Keratinocyte (primary cell): ENCODE data around the gene PIGN. TPM values are rescaled to one million over a fixed set of nuclear protein-coding genes. Genes with fewer than 3 reads are reported as not detected.

Experiments used
- DNase-seq: peaks from one replicate; pipeline ENCODE4 v3.0.0-alpha.2; 2011; ENCODE audit warnings: low read depth, missing footprints, low spot score
- FAIRE-seq: peaks from 2 replicates; lab custom pipeline; 2011; peaks lifted over from hg19 to GRCh38; lab: Jason Lieb, UNC
- H2AFZ ChIP-seq: 2 replicates; pipeline ENCODE4 v1.6.0; 2012; ENCODE audit warnings: low read length, control low read depth, inconsistent platforms; ENCODE audit not compliant: control insufficient read depth
- H3K27ac ChIP-seq: 2 replicates; pipeline ENCODE4 v1.5.1; 2011; ENCODE audit warnings: low read length; ENCODE audit not compliant: control insufficient read depth, insufficient read depth
- H3K27me3 ChIP-seq: 3 replicates; pipeline ENCODE4 v1.6.0; 2011; ENCODE audit warnings: low read length; ENCODE audit not compliant: control insufficient read depth, insufficient read depth; ENCODE audit errors: extremely low read depth
- H3K36me3 ChIP-seq, 2 experiments: 2 replicates in 1 of 2; 3 replicates in 1 of 2; pipeline ENCODE4 v1.5.1; 2011; ENCODE audit warnings: low read length in 2 of 2, mild to moderate bottlenecking in 1 of 2; ENCODE audit not compliant: control insufficient read depth in 2 of 2, insufficient read depth in 2 of 2; ENCODE audit errors: extremely low read depth in 1 of 2
- H3K4me1 ChIP-seq: 3 replicates; pipeline ENCODE4 v1.5.1; 2011; ENCODE audit warnings: low read length; ENCODE audit not compliant: control insufficient read depth, insufficient read depth; ENCODE audit errors: extremely low read depth
- H3K4me2 ChIP-seq: 3 replicates; pipeline ENCODE4 v1.6.0; 2011; ENCODE audit warnings: low read depth, low read length; ENCODE audit not compliant: control insufficient read depth, insufficient read depth; ENCODE audit errors: extremely low read depth
- H3K4me3 ChIP-seq, 3 experiments: fragments of 200-600 bp in 1 of 3; sonication (generic) in 1 of 3; 2 replicates in 2 of 3; 3 replicates in 1 of 3; pipeline ENCODE4 v1.5.1; 2011 to 2016; ENCODE audit warnings: low read length in 3 of 3, mild to moderate bottlenecking in 3 of 3, control low read depth in 2 of 3, inconsistent platforms in 1 of 3, low read depth in 1 of 3, mixed read lengths in 1 of 3, mixed run types in 1 of 3, moderate library complexity in 1 of 3; ENCODE audit not compliant: control insufficient read depth in 2 of 3, insufficient read depth in 2 of 3; ENCODE audit errors: extremely low read depth in 1 of 3
- H3K79me2 ChIP-seq: 2 replicates; pipeline ENCODE4 v1.6.0; 2012; ENCODE audit warnings: low read length; ENCODE audit not compliant: control insufficient read depth, insufficient read depth
- H3K9ac ChIP-seq: 3 replicates; pipeline ENCODE4 v1.6.0; 2011; ENCODE audit warnings: low read length; ENCODE audit not compliant: control insufficient read depth, insufficient read depth; ENCODE audit errors: extremely low read depth
- H3K9me1 ChIP-seq: 3 replicates; pipeline ENCODE4 v1.6.0; 2011; ENCODE audit warnings: low read length; ENCODE audit not compliant: control insufficient read depth, insufficient read depth; ENCODE audit errors: extremely low read depth
- H3K9me3 ChIP-seq: 2 replicates; pipeline ENCODE4 v1.5.1; 2012; ENCODE audit warnings: low read depth, low read length; ENCODE audit not compliant: control insufficient read depth
- H4K20me1 ChIP-seq: 3 replicates; pipeline ENCODE4 v1.6.0; 2011; ENCODE audit warnings: low read length; ENCODE audit not compliant: control insufficient read depth, insufficient read depth; ENCODE audit errors: extremely low read depth
- EZH2 ChIP-seq: IDR thresholded peaks from one replicate; pipeline ENCODE4 v1.6.1; 2012; ENCODE audit warnings: inconsistent platforms, mild to moderate bottlenecking, low read length, moderate library complexity
- dilution Hi-C: fragments of 300-500 bp; cut with MboI; formaldehyde crosslinking; loops from one replicate; pipeline ENCODE4 v1.7.0; 2020; ENCODE audit warnings: low sequenced_read_pairs; ENCODE audit not compliant: extremely low pct_ligation_motif_present
- polyA plus RNA-seq, 5 experiments: library from polyadenylated mRNA; depleted of rRNA in 3 of 5; stranded (reverse) in 3 of 5; stranded (forward) in 1 of 5; unstranded in 1 of 5; fragments of >200 nt; gene quantifications; 1 replicate in 1 of 5; 2 replicates in 3 of 5; 3 replicates in 1 of 5; pipeline versions ENCODE4 v1.2.1 to v1.2.3, GENCODE V29; 2011 to 2012; ENCODE audit warnings: missing spikeins in 2 of 5, low read depth in 1 of 5, low replicate concordance in 1 of 5
- TF ChIP-seq, protein P1 (sequence below), 3 experiments: IDR thresholded peaks in 1 of 3; conservative IDR thresholded peaks in 1 of 3; optimal IDR thresholded peaks in 1 of 3; 2 replicates in 2 of 3; 3 replicates in 1 of 3; pipeline versions ENCODE3 to v1.5.1; 2011; ENCODE audit warnings: low read length in 3 of 3, mild to moderate bottlenecking in 3 of 3, moderate library complexity in 2 of 3, control low read depth in 1 of 3, inconsistent platforms in 1 of 3; ENCODE audit not compliant: insufficient read depth in 2 of 3; ENCODE audit errors: extremely low read depth in 1 of 3

Gene PIGN
- polyA plus RNA-seq, 1 donor (not counting 4 experiments of a cell fraction or from before 2014, with no cell fraction given), result 41.2 TPM

GRCh38 chr18:62157843-62158242 lies 29.0 kb downstream of the PIGN start:
- Histone ChIP-seq H2AFZ (no peak overlapping the region), H3K9me1 (no peaks in the 10 kb centered on the region), H3K36me3 (peaks cover 0 to 2% of the 10 kb centered on the region in 2 experiments), H3K9ac (no peak overlapping the region), H3K79me2 (no peaks in the 10 kb centered on the region), H3K4me1 (no peaks in the 10 kb centered on the region), H3K4me2 (no peak overlapping the region), H3K4me3 (no peak overlapping the region), H3K27ac (no peak overlapping the region), H3K9me3 (no peaks in the 10 kb centered on the region), H3K27me3 (no peaks in the 10 kb centered on the region), H4K20me1 (no peaks in the 10 kb centered on the region)
- DNase-seq (no peak), FAIRE-seq (no peak)
- dilution Hi-C loops, result no loop called here
- TF ChIP-seq, protein P1, sequence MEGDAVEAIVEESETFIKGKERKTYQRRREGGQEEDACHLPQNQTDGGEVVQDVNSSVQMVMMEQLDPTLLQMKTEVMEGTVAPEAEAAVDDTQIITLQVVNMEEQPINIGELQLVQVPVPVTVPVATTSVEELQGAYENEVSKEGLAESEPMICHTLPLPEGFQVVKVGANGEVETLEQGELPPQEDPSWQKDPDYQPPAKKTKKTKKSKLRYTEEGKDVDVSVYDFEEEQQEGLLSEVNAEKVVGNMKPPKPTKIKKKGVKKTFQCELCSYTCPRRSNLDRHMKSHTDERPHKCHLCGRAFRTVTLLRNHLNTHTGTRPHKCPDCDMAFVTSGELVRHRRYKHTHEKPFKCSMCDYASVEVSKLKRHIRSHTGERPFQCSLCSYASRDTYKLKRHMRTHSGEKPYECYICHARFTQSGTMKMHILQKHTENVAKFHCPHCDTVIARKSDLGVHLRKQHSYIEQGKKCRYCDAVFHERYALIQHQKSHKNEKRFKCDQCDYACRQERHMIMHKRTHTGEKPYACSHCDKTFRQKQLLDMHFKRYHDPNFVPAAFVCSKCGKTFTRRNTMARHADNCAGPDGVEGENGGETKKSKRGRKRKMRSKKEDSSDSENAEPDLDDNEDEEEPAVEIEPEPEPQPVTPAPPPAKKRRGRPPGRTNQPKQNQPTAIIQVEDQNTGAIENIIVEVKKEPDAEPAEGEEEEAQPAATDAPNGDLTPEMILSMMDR (optimal IDR thresholded peaks at IDR 0.05 in 1 of 3, IDR thresholded peaks at IDR 0.05 in 1 of 3, conservative IDR thresholded peaks at IDR 0.05 in 1 of 3; ENCODE audit: extremely low read depth in 1 of 3, insufficient read depth in 2 of 3, low read length in 3 of 3), result no peak
- no peak for TF ChIP-seq EZH2

DNA sequence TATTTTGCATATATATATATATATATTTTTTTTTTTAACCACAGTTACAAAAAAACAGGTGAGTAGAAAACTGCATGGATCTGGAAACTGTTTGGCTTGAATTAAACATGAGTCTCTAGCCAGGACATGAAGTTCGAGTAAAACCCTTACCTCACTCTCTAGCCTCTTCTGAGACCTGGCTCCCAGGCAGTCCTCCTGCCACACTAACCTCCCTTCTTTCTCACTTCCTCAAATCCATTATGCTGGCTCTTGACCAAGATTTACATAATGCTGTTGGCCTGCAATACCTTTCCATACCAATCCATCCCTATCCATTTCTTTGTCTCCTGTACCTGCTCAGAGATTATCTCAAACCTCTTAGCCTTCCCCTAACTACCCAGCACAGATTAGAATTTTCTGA lies 34.0 kb downstream of the PIGN start:
- no peak for FAIRE-seq
- H3K79me2 ChIP-seq, result no peaks in the 10 kb centered on the region
- no peaks in the 10 kb centered on the region for H3K27me3 ChIP-seq
- dilution Hi-C loops, result no loop called here
- H3K27ac ChIP-seq, result no peak overlapping the region
- H4K20me1 ChIP-seq, result no peaks in the 10 kb centered on the region
- H3K4me2 ChIP-seq, result no peak overlapping the region
- H2AFZ ChIP-seq, result no peak overlapping the region
- no peaks in the 10 kb centered on the region for H3K9me1 ChIP-seq
- no peak for DNase-seq
- H3K9me3 ChIP-seq, result no peaks in the 10 kb centered on the region
- no peaks in the 10 kb centered on the region for H3K4me1 ChIP-seq
- TF ChIP-seq, protein P1 (optimal IDR thresholded peaks at IDR 0.05 in 1 of 3, IDR thresholded peaks at IDR 0.05 in 1 of 3, conservative IDR thresholded peaks at IDR 0.05 in 1 of 3; ENCODE audit: extremely low read depth in 1 of 3, insufficient read depth in 2 of 3, low read length in 3 of 3), result no peak
- TF ChIP-seq EZH2, result no peak
- no peak overlapping the region for H3K4me3 ChIP-seq
- H3K9ac ChIP-seq, result no peak overlapping the region
- peaks cover 0 to 2% of the 10 kb centered on the region in 2 experiments for H3K36me3 ChIP-seq
